CD4-positive, alpha-beta T cell treated with Interleukin-2 at 100 ng/mL for 4 hours (primary cell): Measurements from ENCODE around the gene ADARB2.
"Not testable (repeated sequence)": the region's sequence is repeated elsewhere in the genome, so short reads cannot be mapped to it uniquely, and the experiment has no call there.

Source experiments
- DNase-seq: peaks from one replicate; pipeline ENCODE4 v3.0.0-alpha.2; 2020; ENCODE audit warnings: low spot score

The ADARB2 gene

DNA sequence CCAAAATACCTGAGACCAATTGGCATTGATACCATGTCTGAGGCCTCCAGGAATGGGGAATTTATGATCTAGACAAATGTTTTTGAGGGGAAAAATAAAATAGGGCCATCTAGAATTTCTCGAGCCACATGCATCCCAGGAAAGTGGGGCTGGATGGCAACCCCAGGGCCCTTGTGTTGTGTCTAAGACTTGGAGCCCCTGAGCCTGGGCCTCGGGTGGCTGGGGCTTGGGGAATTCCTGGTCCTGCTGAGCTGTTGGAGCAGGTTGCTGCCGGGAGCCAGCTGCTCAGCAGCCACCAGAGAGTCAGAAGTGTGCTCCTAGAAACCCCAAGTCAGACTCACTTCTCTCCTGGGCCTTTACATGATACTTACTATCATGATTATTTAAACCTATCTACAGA is 508.2 kb downstream of the ADARB2 start:
- no peak for DNase-seq

DNA sequence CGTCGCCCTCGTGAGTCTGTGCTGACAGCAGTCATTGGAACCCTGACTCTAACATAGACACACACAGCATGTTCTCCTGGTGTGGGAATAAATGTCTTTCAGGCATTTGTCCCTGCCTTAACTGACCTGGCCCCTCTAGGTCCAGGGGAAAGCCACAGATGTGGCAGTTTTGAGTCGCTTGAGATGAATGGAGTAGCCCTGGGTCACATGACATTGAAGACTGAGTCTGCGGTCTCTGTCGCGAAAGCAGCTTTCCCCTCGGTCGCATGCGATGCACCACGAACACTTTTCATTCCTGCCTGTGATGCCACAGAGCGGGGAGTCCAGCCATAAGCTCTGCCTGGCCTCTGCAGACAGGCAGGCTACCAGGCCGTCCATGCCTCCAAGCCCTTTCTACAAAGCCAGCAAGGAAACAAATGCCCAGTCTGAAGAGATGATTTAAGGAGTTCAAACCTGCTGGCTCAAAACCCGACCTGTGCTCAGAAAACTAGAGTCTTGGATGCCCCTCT is 508.8 kb downstream of the ADARB2 start:
- DNase-seq, result no peak

DNA sequence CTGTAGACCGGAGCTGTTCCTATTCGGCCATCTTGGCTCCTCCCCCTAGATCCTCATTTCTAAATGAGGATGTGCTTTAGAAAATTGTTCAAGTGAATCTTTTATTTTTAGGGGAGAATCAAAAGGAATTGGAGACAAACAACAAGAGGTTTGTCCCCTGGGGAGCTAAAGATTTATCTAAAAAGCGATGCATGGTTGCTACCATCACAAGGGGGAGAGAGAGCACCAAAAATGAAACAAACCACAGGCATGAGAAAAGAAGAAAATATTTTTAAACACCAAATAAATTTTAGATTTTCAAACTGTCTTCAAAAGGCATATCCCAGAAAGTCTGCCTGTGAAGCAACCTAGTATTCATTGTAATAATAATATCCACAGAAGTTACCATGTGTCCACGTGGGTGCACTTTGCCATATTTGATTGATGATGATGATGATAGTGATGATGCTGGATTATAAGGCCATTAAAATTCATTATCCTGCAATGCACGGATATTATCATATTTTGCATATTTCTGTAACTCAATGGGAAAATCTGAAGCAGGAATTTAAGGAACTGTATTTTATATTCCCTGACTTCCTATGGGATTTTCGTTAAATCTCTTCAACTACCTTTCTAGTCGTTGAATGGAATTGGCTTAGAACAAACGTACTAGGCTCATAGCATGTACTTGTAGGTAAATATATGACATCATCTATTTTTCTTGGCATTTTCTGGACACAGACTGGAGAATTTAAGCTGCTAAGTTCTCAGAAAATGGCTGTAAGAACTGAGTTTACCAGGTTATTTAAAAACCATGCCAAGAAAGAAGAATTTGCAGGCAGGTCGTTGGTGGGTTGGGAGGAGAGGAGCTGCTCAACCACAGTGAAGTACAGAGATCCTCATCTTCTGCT is 509.6 kb downstream of the ADARB2 start:
- no peak for DNase-seq

DNA sequence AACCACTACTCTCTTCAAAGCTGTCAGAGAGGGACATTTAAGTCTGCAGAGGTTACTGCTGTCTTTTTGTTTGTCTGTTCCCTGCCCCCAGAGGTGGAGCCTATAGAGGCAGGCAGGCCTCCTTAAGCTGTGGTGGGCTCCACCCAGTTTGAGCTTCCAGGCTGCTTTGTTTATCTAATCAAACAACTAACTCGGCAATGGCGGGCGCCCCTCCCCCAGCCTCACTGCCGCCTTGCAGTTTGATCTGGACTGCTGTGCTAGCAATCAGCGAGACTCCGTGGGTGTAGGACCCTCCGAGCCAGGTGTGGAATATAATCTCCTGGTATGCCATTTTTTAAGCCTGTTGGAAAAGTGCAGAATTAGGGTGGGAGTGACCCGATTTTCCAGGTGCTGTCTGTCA is 510.4 kb downstream of the ADARB2 start:
- DNase-seq, result not testable (repeated sequence)

- not testable (repeated sequence) for DNase-seq
These were observed 517.5 kb downstream of the ADARB2 start for GRCh38 chr10:1219874-1220273.

- DNase-seq, result no peak
These were observed 519.7 kb downstream of the ADARB2 start for GRCh38 chr10:1217661-1218060.

DNA sequence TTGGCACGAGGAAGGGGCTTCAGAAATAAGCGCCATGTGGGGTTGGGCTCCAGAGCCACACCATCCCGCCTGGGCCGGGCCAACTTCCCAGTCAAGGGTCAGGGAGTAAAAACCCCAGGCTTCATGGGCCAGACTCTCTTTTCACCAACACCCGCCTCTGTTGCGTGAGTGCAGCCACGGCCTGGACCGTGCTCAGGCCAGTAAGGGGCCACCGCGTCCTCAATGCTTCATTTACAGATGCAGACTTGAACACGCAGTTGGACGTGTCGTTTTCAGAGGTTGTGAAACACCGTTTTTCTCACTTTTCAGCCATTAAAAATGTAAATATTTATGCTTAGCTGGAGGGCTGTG is 520.1 kb downstream of the ADARB2 start:
- DNase-seq, result no peak

GRCh38 chr10:1216574-1217236 is 520.6 kb downstream of the ADARB2 start:
- DNase-seq, result no peak

DNA sequence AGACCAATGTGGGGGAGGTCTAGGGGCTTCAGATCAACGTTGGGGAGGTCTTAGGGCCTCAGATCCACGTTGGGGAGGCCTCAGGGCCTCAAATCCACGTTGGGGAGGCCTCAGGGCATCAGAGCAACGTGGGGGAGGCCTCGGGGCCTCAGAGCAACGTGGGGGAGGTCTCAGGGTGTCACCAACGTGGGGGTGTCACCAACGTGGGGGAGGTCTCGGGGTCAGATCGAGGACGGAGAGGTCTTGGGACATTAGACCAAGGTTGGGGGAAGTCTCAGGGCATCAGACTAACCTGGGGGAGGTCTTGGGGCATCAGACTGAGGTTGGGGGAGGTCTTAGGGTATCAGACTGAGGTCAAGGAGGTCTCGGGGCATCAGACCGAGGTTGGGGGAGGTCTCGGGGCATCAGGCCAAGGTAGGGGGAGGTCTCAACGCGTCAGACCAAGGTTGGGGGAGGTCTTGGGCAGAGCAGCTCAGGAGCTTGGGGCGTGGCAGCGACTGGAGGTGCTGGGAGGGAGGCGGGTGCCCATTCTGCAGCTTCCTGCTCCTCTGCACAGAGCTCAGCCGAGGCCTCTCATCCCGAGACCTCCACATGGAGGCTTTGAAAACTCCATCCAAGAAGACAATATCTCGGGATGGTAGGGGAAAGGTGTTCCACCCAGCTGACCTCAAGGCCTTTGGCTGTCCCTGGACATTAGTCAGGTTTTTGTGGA is 521.3 kb downstream of the ADARB2 start:
- no peak for DNase-seq

- DNase-seq, result no peak
These were observed 522.3 kb downstream of the ADARB2 start for GRCh38 chr10:1214882-1215540.

GRCh38 chr10:1214071-1214675 is 523.2 kb downstream of the ADARB2 start:
- DNase-seq, result no peak

GRCh38 chr10:1213252-1214070 is 523.9 kb downstream of the ADARB2 start:
- DNase-seq, result no peak

DNA sequence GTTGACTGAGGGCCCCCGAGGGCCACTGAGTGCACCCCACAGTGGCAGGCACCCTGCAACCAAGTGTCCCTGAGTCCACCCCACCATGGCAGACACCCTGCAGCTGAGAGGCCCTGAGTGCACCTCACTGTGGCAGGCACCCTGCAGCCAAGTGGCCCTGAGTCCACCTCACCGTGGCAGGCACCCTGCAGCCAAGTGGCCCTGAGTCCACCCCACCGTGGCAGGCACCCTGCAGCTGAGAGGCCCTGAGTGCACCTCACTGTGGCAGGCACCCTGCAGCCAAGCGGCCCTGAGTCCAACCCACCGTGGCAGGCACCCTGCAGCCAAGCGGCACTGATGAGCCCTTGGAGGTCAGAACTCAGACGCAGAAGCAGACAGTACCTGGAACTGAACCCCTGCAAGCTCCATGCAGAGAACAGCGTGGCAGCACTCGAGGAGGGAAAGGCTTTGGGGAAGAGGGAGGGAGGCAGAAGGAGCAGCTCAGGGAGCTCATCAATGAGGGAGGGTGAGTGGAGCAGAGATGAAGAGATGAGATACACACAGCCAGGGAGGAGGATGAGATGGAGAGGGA is 524.7 kb downstream of the ADARB2 start:
- no peak for DNase-seq

DNA sequence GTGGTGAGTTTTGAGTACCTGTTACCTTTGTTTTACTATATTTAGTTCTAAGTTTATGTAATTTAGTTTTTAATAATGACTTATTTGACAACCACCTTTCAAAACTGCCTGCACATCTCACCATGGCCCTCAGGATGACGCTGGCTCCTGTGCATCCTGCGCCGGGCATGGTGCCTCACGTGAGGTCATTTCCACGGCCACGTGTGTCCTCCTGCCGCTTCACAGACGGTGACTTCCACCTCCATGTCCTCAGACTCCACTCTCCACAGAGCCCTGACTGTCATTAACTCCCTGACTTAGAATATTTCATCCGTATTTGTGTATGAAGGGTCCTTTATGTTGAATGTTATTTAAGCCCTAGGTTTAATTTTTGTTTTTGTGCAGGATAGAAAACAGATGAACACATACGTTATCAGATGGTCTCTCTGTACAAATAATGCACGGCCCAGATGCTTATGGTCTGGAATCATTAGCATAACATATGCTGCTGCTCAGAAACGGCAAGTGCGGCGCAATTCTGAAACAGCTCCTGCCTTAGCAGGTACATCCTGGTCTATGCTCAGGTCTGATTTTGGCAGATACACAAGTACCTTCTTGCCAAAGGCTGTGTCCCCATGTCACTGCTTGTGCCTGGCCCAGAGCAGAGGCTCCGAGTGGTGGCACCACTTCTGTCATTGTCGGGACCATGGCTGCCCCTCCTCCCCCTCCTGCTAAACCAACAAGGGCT is 525.3 kb downstream of the ADARB2 start:
- no peak for DNase-seq

DNA sequence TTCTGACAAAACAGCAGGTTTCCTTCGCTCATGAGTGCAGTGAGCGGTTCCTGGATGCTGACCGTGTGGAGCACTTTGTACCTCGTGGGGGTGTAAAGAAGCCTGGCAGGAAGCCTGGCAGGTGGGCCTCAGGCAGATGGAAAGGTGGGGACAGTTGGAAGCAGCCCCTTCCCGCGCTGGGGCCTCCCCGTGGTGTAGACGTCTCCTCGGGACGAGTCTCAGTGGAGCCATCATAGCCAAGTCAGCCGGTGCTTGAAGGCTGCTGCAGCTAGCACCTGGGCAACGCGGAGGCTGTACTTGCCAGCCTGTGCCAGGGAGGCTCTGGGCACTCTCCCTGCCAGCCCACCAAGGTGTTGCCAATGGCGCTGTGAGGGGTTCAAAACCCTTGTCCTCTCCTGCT is 526.7 kb downstream of the ADARB2 start:
- no peak for DNase-seq

DNA sequence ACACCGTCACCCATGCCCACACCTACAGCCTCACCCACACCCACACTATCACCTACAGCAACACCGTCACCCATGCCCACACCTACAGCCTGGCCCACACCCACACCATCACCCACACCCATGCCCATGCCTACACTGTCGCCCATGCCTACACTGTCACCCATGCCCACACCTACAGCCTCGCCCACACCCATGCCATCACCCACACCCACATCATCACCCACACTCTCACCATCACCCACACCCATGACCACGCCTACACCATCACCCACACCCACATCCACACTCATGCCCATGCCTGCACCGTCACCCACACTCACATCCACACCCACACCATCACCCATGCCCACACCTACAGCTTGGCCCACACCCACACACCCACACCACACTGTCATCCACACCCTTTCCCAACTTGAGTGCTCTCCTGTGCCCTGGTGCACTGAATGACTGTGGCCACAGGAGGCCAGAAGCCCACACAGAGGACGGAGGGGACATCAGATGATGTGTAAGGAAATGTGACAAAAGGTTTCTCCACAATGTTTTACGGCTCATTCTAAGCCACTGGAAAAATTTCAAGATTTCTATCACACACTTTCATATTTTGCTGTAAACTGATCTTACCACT is 527.9 kb downstream of the ADARB2 start:
- no peak for DNase-seq

- no peak for DNase-seq
These were observed 528.7 kb downstream of the ADARB2 start for GRCh38 chr10:1208366-1209311.

DNA sequence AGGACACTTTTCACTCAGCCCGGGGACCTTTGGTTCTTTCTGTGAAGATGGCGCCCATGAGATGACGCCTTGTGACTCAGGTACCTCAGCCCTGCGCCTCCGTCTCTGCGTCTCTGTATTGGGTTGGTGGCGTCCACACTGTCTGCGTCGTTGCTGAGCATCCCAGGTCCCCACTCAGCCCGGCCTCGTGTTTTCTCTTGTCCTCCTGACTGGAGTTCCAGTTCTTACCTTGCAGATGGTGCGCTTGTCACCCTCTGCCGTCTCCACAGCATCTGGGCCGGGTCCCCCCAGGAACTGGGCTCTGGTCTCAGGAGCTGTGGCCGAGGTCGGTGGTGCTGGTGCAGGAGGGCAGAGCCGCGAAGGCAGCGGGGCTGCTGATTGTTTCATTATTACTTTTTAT is 530.7 kb downstream of the ADARB2 start:
- DNase-seq, result no peak
